OCI-LY7 (cell line): Measurements from ENCODE around the gene CTXN3.

Experiments used
- CTCF ChIP-seq: fragments of 200-600 bp; sonication (generic); conservative IDR thresholded peaks from 2 replicates; pipeline ENCODE4 v1.5.1; 2014; ENCODE audit warnings: mild to moderate bottlenecking, antibody characterized with exemption, low read length, moderate library complexity, mixed read lengths
- EZH2phosphoT487 ChIP-seq: fragments of 200-600 bp; sonication (generic); IDR thresholded peaks from 2 replicates; pipeline ENCODE4 v1.6.1; 2018; ENCODE audit warnings: low read depth, borderline replicate concordance, mild to moderate bottlenecking, mixed run types, antibody characterized with exemption, low read length, moderate library complexity, mixed read lengths

GRCh38 chr5:127599320-127599719 lies 49.6 kb upstream of the CTXN3 start:
- no peak for TF ChIP-seq EZH2phosphoT487
- no peak for TF ChIP-seq CTCF
